Gastrocnemius medialis (tissue), 4 donors: ENCODE measurements around the gene OR2M5. TPM values are rescaled to one million over a fixed set of nuclear protein-coding genes. Genes with fewer than 3 reads are reported as not detected.

Experiments
- ATAC-seq, 2 donors: fragments of 150-250 bp; one replicate each; pipeline ENCODE4 v1.9.1; 2016
- DNase-seq, 2 donors: peaks; one replicate each; pipeline ENCODE4 v3.0.0-alpha.2; 2019
- H3K27ac ChIP-seq, 4 donors: fragments of 200-600 bp; sonication (generic); 1 replicate in 1 of 4; 2 replicates in 3 of 4; pipeline ENCODE4 v1.5.1; 2016 to 2018; ENCODE audit warnings: mild to moderate bottlenecking in 2 of 4, moderate library complexity in 1 of 4
- H3K27me3 ChIP-seq, 3 donors: fragments of 200-600 bp; sonication (generic) in 2 of 3; 1 replicate in 1 of 3; 2 replicates in 2 of 3; pipeline versions ENCODE4 v1.5.1 to v1.6.0; 2016 to 2019; ENCODE audit warnings: mild to moderate bottlenecking in 1 of 3, moderate library complexity in 1 of 3
- H3K36me3 ChIP-seq, 2 donors: fragments of 200-600 bp; sonication (generic) in 1 of 2; one replicate each; pipeline ENCODE4 v1.5.1; 2017 to 2018
- H3K4me1 ChIP-seq, 2 donors: fragments of 200-600 bp; sonication (generic) in 1 of 2; one replicate each; pipeline ENCODE4 v1.5.1; 2016 to 2017; ENCODE audit warnings: mild to moderate bottlenecking in 2 of 2
- H3K4me3 ChIP-seq, 4 donors: fragments of 200-600 bp; sonication (generic) in 3 of 4; 1 replicate in 1 of 4; 2 replicates in 3 of 4; pipeline ENCODE4 v1.5.1; 2016 to 2019; ENCODE audit warnings: mild to moderate bottlenecking in 2 of 4
- H3K9me3 ChIP-seq, 3 donors: fragments of 200-600 bp; sonication (generic) in 2 of 3; 1 replicate in 1 of 3; 2 replicates in 2 of 3; pipeline ENCODE4 v1.5.1; 2016 to 2019
- POLR2A ChIP-seq, 2 donors: fragments of 450-650 bp; IDR thresholded peaks; one replicate each; pipeline ENCODE4 v1.6.1; 2017; ENCODE audit warnings: antibody characterized with exemption in 2 of 2, mild to moderate bottlenecking in 2 of 2, moderate library complexity in 2 of 2
- in situ Hi-C, 4 donors: fragments of 200-750 bp; cut with MboI; loops; one replicate each; pipeline versions ENCODE4 v1.15.0 to v1.8.0; 2017; ENCODE audit warnings: low sequenced_read_pairs in 4 of 4
- intact Hi-C: fragments of 100-400 bp; cut with DNase I; formaldehyde crosslinking; loops from one replicate; pipeline ENCODE4 v1.15.1; 2023; ENCODE audit warnings: low total_unique reads
- total RNA-seq, 4 donors: library from RNA; depleted of rRNA; stranded (reverse); fragments of >200 nt; gene quantifications; one replicate each; pipeline versions ENCODE4 v1.1.0 to v1.2.3, GENCODE V29; 2016
- TF ChIP-seq, protein P1 (sequence below), 5 experiments: fragments of 450-650 bp in 3 of 5; fragments of 200-600 bp in 2 of 5; sonication (generic) in 2 of 5; IDR thresholded peaks in 4 of 5; conservative IDR thresholded peaks in 1 of 5; 1 replicate in 4 of 5; 2 replicates in 1 of 5; pipeline ENCODE4 v1.5.1; 2016 to 2019; ENCODE audit warnings: antibody characterized with exemption in 5 of 5, mild to moderate bottlenecking in 3 of 5, moderate library complexity in 3 of 5

The OR2M5 gene
- total RNA-seq, 4 donors from 2014 or later, result not detected

DNA sequence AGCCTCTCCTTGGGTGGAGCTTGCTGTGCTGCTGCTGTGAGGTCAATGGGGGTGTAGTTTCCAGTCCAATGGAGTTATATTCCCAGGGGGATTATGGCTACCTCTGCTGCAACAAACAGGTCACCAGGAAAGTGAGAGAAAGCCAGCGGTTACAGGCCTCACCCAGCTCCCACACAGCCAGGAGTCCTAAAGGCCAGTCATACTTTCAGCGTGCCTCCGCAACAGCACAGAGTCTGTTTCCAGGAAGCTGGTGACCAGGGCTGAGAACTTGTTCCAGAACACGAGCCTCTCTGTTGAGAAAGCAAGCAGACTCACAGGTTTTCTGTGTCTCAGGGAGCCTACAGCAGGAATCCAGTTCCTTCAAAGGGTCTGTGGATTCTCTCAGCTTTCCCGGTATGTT lies 17.3 kb upstream of the OR2M5 start:
- Histone ChIP-seq H3K9me3 (no peaks in the 10 kb centered on the region), H3K27me3 (no peaks in the 10 kb centered on the region), H3K27ac (no peak overlapping the region), H3K4me1 (no peaks in the 10 kb centered on the region), H3K36me3 (no peaks in the 10 kb centered on the region), H3K4me3 (no peak overlapping the region)
- TF ChIP-seq, protein P1, sequence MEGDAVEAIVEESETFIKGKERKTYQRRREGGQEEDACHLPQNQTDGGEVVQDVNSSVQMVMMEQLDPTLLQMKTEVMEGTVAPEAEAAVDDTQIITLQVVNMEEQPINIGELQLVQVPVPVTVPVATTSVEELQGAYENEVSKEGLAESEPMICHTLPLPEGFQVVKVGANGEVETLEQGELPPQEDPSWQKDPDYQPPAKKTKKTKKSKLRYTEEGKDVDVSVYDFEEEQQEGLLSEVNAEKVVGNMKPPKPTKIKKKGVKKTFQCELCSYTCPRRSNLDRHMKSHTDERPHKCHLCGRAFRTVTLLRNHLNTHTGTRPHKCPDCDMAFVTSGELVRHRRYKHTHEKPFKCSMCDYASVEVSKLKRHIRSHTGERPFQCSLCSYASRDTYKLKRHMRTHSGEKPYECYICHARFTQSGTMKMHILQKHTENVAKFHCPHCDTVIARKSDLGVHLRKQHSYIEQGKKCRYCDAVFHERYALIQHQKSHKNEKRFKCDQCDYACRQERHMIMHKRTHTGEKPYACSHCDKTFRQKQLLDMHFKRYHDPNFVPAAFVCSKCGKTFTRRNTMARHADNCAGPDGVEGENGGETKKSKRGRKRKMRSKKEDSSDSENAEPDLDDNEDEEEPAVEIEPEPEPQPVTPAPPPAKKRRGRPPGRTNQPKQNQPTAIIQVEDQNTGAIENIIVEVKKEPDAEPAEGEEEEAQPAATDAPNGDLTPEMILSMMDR (IDR thresholded peaks at IDR 0.05 in 4 of 5, conservative IDR thresholded peaks at IDR 0.05 in 1 of 5), result no peak
- TF ChIP-seq POLR2A (IDR thresholded peaks at IDR 0.05), result no peak
- DNase-seq (no peak), ATAC-seq (no peak)
- intact Hi-C loops (no loop called here), in situ Hi-C loops (no loop called here)

- Histone ChIP-seq H3K36me3 (no peaks in the 10 kb centered on the region), H3K4me1 (no peaks in the 10 kb centered on the region), H3K4me3 (no peak overlapping the region), H3K27me3 (no peaks in the 10 kb centered on the region), H3K27ac (no peak overlapping the region), H3K9me3 (no peaks in the 10 kb centered on the region)
- in situ Hi-C loops, result no loop called here
- DNase-seq, result no peak
- TF ChIP-seq POLR2A (IDR thresholded peaks at IDR 0.05), result no peak
- TF ChIP-seq, protein P1 (IDR thresholded peaks at IDR 0.05 in 4 of 5, conservative IDR thresholded peaks at IDR 0.05 in 1 of 5), result no peak
- intact Hi-C loops, result no loop called here
- ATAC-seq, result no peak
Measured at GRCh38 chr1:248136811-248137210, 8.1 kb upstream of the OR2M5 start.

- ATAC-seq (no peak), DNase-seq (no peak)
- no peaks in the 10 kb centered on the region for H3K9me3 ChIP-seq
- intact Hi-C loops (no loop called here), in situ Hi-C loops (no loop called here)
- H3K27ac ChIP-seq, result no peak overlapping the region
- H3K4me1 ChIP-seq, result no peaks in the 10 kb centered on the region
- no peak for TF ChIP-seq POLR2A (IDR thresholded peaks at IDR 0.05)
- TF ChIP-seq, protein P1 (IDR thresholded peaks at IDR 0.05 in 4 of 5, conservative IDR thresholded peaks at IDR 0.05 in 1 of 5), result no peak
- no peaks in the 10 kb centered on the region for H3K36me3 ChIP-seq
- H3K27me3 ChIP-seq, result no peaks in the 10 kb centered on the region
- H3K4me3 ChIP-seq, result no peak overlapping the region
Measured at GRCh38 chr1:248140846-248141245, 4.1 kb upstream of the OR2M5 start.

GRCh38 chr1:248143311-248143710 lies 1.6 kb upstream of the OR2M5 start:
- ATAC-seq (no peak), DNase-seq (no peak)
- H3K9me3 ChIP-seq, result peaks cover 0 to 2% (median 0%) of the 10 kb centered on the region in 3 donors
- no peaks in the 10 kb centered on the region for H3K27me3 ChIP-seq
- no peaks in the 10 kb centered on the region for H3K4me1 ChIP-seq
- H3K4me3 ChIP-seq, result no peak overlapping the region
- H3K27ac ChIP-seq, result no peak overlapping the region
- H3K36me3 ChIP-seq, result no peaks in the 10 kb centered on the region
- in situ Hi-C loops (no loop called here), intact Hi-C loops (no loop called here)
- TF ChIP-seq, protein P1 (IDR thresholded peaks at IDR 0.05 in 4 of 5, conservative IDR thresholded peaks at IDR 0.05 in 1 of 5), result no peak

GRCh38 chr1:248152056-248152827 lies 7.3 kb downstream of the OR2M5 start:
- no peak overlapping the region for H3K27ac ChIP-seq
- H3K4me1 ChIP-seq, result no peaks in the 10 kb centered on the region
- H3K4me3 ChIP-seq, result no peak overlapping the region
- ATAC-seq (no peak), DNase-seq (no peak)
- in situ Hi-C loops (no loop called here), intact Hi-C loops (no loop called here)
- H3K36me3 ChIP-seq, result no peaks in the 10 kb centered on the region
- no peaks in the 10 kb centered on the region for H3K27me3 ChIP-seq
- no peaks in the 10 kb centered on the region for H3K9me3 ChIP-seq
- TF ChIP-seq, protein P1 (IDR thresholded peaks at IDR 0.05 in 4 of 5, conservative IDR thresholded peaks at IDR 0.05 in 1 of 5), result no peak
- TF ChIP-seq POLR2A (IDR thresholded peaks at IDR 0.05), result no peak
